HG02840 (cell line): ENCODE measurements around the gene LIG1.
"Not testable (repeated sequence)": the region's sequence is repeated elsewhere in the genome, so short reads cannot be mapped to it uniquely, and the experiment has no call there.

Source experiments
- ATAC-seq: cut with Tn5 transposase; IDR thresholded peaks from one replicate; pipeline ENCODE4 v1.9.1; 2021; ENCODE audit warnings: mild to moderate bottlenecking, moderate library complexity, moderate number of reproducible peaks; ENCODE audit not compliant: unreplicated experiment, low FRiP score

LIG1 gene

GRCh38 chr19:48088991-48089390 is 81.2 kb downstream of the LIG1 start:
- not testable (repeated sequence) for ATAC-seq

GRCh38 chr19:48085904-48086864 is 84.0 kb downstream of the LIG1 start:
- no peak for ATAC-seq

- ATAC-seq, result no peak
Observed at GRCh38 chr19:48085076-48085475, 85.1 kb downstream of the LIG1 start.

GRCh38 chr19:48081106-48081505 is 89.0 kb downstream of the LIG1 start:
- ATAC-seq, result no peak

- not testable (repeated sequence) for ATAC-seq
Observed at GRCh38 chr19:48070177-48070769, 99.9 kb downstream of the LIG1 start.

GRCh38 chr19:48069435-48069834 is 100.7 kb downstream of the LIG1 start:
- no peak for ATAC-seq
